ENCODE measurements around the gene GPR179. TPM values are rescaled to one million over a fixed set of nuclear protein-coding genes. Genes with fewer than 3 reads are reported as not detected.
"Not testable (repeated sequence)": the region's sequence is repeated elsewhere in the genome, so short reads cannot be mapped to it uniquely, and the experiment has no call there.

The GPR179 gene
- total RNA-seq, 4 donors from 2014 or later, result 0.25 TPM; not detected in 3

DNA sequence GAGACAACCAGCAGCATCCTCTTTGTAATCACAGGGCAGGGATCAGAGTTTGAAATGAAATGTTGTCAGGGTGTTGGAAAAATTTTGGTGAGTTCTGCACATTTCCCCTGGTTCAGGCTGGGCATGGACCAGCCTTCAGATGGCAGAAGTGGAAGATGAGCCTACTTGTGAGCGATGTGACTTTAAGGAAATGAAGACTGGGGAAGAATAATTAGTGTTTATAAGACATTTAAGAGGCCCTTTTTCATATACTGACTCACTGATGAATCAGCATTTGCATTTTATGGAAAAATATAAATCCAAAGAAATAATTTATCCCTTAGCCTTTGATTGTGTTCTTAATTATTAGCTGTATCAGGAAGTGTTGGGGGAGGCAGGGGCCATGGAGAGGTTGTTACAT lies 20.9 kb downstream of the GPR179 start:
- 92 to 97% methylated on average over 1 of the region's 1 CpG for WGBS, 2 donors
- TF ChIP-seq POLR2A (IDR thresholded peaks at IDR 0.05) (no peak), CTCF (IDR thresholded peaks at IDR 0.05) (no peak)
- H3K4me3 ChIP-seq (ENCODE audit: low read depth, poor library complexity, severe bottlenecking), result no peak overlapping the region
- intact Hi-C loops (cut with DNase I; ENCODE audit: low total_unique reads), result no loop called here
- no peak for DNase-seq (ENCODE audit: low spot score in 2 of 2)

GRCh38 chr17:38322156-38322779 lies 21.5 kb downstream of the GPR179 start:
- intact Hi-C loops (cut with DNase I; ENCODE audit: low total_unique reads), result no loop called here
- WGBS, 2 donors, result 24 to 29% methylated on average over 8 of the region's 8 CpGs
- DNase-seq (ENCODE audit: low spot score in 2 of 2), result peak in 1 of 2 donors; percentile 88
- no peak overlapping the region for H3K4me3 ChIP-seq (ENCODE audit: low read depth, poor library complexity, severe bottlenecking)
- no peak for TF ChIP-seq CTCF (IDR thresholded peaks at IDR 0.05)
- TF ChIP-seq POLR2A (IDR thresholded peaks at IDR 0.05), result no peak

DNA sequence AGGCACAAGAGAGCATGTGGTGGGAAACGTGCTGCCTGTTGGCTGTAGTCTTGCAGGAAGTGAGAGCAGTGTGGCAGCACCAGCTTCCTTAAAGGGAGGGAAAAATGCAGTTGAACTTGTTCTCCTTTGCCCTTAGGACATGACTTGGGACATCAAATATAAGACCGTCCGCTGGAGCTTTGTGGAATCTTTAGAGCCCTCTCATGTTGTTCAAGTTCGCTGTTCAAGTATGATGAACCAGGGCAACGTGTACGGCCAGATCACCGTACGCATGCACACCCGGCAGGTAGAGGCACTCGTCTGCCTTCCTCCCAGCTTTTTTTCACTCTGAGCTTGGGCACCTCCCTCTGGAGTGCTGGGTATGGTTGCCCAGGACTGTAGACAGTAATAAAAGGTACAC lies 23.3 kb downstream of the GPR179 start:
- TF ChIP-seq CTCF (IDR thresholded peaks at IDR 0.05), result no peak
- TF ChIP-seq POLR2A (IDR thresholded peaks at IDR 0.05), result no peak
- 58 to 68% methylated on average over 10 of the region's 10 CpGs for WGBS, 2 donors
- no peak overlapping the region for H3K4me3 ChIP-seq (ENCODE audit: low read depth, poor library complexity, severe bottlenecking)
- DNase-seq (ENCODE audit: low spot score in 2 of 2), result peak; percentile 31 to 64
- intact Hi-C loops (cut with DNase I; ENCODE audit: low total_unique reads), result no loop called here

DNA sequence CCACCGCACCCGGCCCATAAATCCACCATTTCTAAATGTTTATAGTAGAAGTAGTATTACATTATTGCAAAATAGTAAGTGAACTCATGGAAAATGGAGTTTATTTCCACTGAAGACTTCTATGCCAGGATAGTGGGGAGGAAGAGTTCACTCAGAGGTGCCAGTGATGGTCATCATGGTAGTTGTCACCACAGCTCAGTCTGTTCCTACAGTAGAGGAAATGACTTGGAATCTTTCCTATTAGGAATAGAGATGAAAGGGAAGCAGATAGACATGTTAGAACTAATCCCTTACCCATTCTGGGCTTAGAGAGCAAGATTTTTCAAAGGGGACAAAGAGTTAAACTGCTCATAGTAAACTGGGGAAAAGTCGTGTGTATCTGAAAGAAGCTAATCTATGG lies 26.7 kb downstream of the GPR179 start:
- H3K4me3 ChIP-seq (ENCODE audit: low read depth, poor library complexity, severe bottlenecking), result no peak overlapping the region
- no peak for TF ChIP-seq CTCF (IDR thresholded peaks at IDR 0.05)
- no peak for TF ChIP-seq POLR2A (IDR thresholded peaks at IDR 0.05)
- 73 to 76% methylated on average over 3 of the region's 3 CpGs for WGBS, 2 donors
- intact Hi-C loops (cut with DNase I; ENCODE audit: low total_unique reads), result no loop called here
- no peak for DNase-seq (ENCODE audit: low spot score in 2 of 2)

GRCh38 chr17:38315497-38315896 lies 28.3 kb downstream of the GPR179 start:
- no peak overlapping the region for H3K4me3 ChIP-seq (ENCODE audit: low read depth, poor library complexity, severe bottlenecking)
- DNase-seq (ENCODE audit: low spot score in 2 of 2), result peak in 1 of 2 donors; percentile 7
- intact Hi-C loops (cut with DNase I; ENCODE audit: low total_unique reads), result no loop called here
- TF ChIP-seq POLR2A (IDR thresholded peaks at IDR 0.05), result no peak
- TF ChIP-seq CTCF (IDR thresholded peaks at IDR 0.05), result no peak
- WGBS, 2 donors, result 60 to 62% methylated on average over 3 of the region's 3 CpGs

- WGBS, 2 donors, result 0 to 1% methylated on average over 48 of the region's 48 CpGs
- DNase-seq (ENCODE audit: low spot score in 2 of 2), result peak; percentile 96 to 99
- H3K4me3 ChIP-seq (ENCODE audit: low read depth, poor library complexity, severe bottlenecking), result peak within 1 kb of the TSS; percentile 32
- intact Hi-C loops (cut with DNase I; ENCODE audit: low total_unique reads), result not testable (repeated sequence)
These were observed 46.8 kb downstream of the GPR179 start, which contains the start of gene MRPL45 for GRCh38 chr17:38296834-38297517. Gene MRPL45 (plus strand): TSS chr17:38297168. CDS start chr17:38297184, 16 bp downstream.

DNA sequence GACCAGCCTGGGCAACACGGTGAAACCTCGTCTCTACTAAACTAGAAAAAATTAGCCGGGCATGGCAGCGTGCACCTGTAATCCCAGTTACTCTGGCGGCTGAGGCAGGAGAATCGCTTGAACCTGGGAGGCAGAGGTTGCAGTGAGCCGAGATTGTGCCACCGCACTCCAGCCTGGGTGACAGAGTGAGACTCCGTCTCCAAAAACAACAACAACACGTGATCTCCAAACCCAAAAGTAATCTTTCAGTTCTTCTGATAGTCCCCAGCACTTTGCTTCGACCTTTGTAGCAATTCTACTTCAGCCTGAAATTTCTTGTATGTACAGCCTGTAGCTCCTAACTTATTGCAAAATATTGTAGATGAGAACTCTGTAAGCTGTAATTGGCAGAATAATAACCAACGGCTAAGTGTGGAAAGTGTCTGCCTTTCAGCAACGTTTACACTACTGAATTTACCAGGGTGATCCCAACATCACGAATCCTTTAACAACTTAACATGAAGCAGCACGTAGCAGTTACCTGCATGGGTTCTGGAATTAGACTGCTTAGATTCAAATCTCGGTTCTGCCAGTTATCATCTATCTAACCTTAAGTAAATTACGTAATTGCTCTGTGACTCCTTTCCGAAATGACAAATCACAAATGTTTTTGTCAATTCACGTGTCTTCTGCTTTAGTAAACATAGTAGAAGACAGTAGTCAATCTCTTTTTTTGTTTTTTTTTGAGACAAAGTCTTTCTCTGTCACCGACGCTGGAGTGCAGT lies 48.0 kb downstream of the GPR179 start:
- H3K4me3 ChIP-seq (ENCODE audit: low read depth, poor library complexity, severe bottlenecking); DNase-seq (ENCODE audit: low spot score in 2 of 2); intact Hi-C loops (cut with DNase I; ENCODE audit: low total_unique reads): not testable (repeated sequence)
- WGBS, 2 donors, result 50 to 55% methylated on average over 21 of the region's 21 CpGs

GRCh38 chr17:38289760-38290159 lies 54.0 kb downstream of the GPR179 start:
- H3K4me3 ChIP-seq (ENCODE audit: low read depth, poor library complexity, severe bottlenecking); intact Hi-C loops (cut with DNase I; ENCODE audit: low total_unique reads); DNase-seq (ENCODE audit: low spot score in 2 of 2): not testable (repeated sequence)
- WGBS, 2 donors, result 86 to 96% methylated on average over 1 of the region's 1 CpG
